GM20000 (cell line): ENCODE data around the gene ARHGAP26.
"Not testable (repeated sequence)": the region's sequence is repeated elsewhere in the genome, so short reads cannot be mapped to it uniquely, and the experiment has no call there.

Source experiments
- DNase-seq: peaks from one replicate; pipeline ENCODE4 v3.0.0; 2012; ENCODE audit warnings: low spot score
- CTCF ChIP-seq: IDR thresholded peaks from 2 replicates; pipeline ENCODE4 v1.5.1; 2012; ENCODE audit warnings: mild to moderate bottlenecking, control low read depth; ENCODE audit errors: extremely low read depth, missing control alignments

The ARHGAP26 gene

GRCh38 chr5:142982821-142983200 lies 212.6 kb downstream of the ARHGAP26 start:
- TF ChIP-seq CTCF = no peak
- no peak for DNase-seq

- no peak for DNase-seq
- TF ChIP-seq CTCF = no peak
Measured at GRCh38 chr5:142984011-142984410, 213.8 kb downstream of the ARHGAP26 start.

- TF ChIP-seq CTCF = no peak
- no peak for DNase-seq
Measured at GRCh38 chr5:142984525-142984924, 214.3 kb downstream of the ARHGAP26 start.

GRCh38 chr5:142989270-142989669 lies 219.1 kb downstream of the ARHGAP26 start:
- DNase-seq = not testable (repeated sequence)

GRCh38 chr5:142990073-142990472 lies 219.9 kb downstream of the ARHGAP26 start:
- not testable (repeated sequence) for DNase-seq

GRCh38 chr5:142994218-142994617 lies 224.0 kb downstream of the ARHGAP26 start:
- TF ChIP-seq CTCF = no peak
- no peak for DNase-seq

GRCh38 chr5:142995621-142996020 lies 225.4 kb downstream of the ARHGAP26 start:
- DNase-seq = not testable (repeated sequence)

GRCh38 chr5:142997591-142997990 lies 227.4 kb downstream of the ARHGAP26 start:
- DNase-seq = no peak
- TF ChIP-seq CTCF = no peak

- no peak for TF ChIP-seq CTCF
- DNase-seq = no peak
Measured at GRCh38 chr5:142998316-142999020, 228.3 kb downstream of the ARHGAP26 start.

- DNase-seq = not testable (repeated sequence)
Measured at GRCh38 chr5:143000551-143000950, 230.4 kb downstream of the ARHGAP26 start.
